Measurements from ENCODE around the gene BTG1.
"Not testable (repeated sequence)": the region's sequence is repeated elsewhere in the genome, so short reads cannot be mapped to it uniquely, and the experiment has no call there.

The BTG1 gene

GRCh38 chr12:92094751-92095161 lies 50.9 kb downstream of the BTG1 start:
- no peak for DNase-seq

GRCh38 chr12:92094301-92094700 lies 51.3 kb downstream of the BTG1 start:
- not testable (repeated sequence) for DNase-seq
